Measurements from ENCODE around the gene EDEM2.
"Not testable (repeated sequence)": the region's sequence is repeated elsewhere in the genome, so short reads cannot be mapped to it uniquely, and the experiment has no call there.

The EDEM2 gene

DNA sequence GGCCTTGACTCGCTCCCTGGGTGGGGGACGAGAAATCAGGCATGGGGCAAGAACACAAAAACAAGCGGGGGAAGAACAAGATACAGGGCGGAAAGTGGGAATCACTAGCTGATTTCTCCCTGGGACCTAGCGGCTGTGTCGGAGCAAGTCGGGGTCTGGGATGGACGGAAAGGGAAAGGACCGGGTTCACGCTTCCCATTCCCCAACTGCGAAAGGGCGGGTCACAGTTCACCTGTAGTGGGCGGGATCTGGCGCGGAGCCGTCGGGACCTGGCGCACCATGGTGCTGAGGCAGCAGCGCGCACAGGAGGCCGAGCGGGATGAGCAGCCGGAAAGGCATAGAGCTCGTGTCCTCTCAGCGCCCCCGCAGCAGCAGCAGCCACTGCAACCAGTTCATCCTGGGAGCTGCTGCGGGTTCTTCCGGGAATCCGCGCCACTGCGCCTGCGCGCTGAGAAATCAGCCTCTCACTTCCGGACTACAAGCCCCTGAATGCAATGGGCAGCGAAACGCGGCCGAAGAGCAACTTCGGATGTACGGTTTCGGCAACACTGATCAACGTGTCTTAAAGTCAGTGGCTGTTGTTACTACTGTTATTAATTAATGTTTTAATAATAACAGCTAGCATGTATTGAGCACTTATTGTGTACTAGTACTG lies at the start of gene EDEM2:
EDEM2 (minus strand) TSS at position 417 of the 655 bp plus-strand sequence; CDS start at position 339, 78 bp downstream.
- in situ Hi-C loops (cut with HindIII; ENCODE audit: low pct_ligation_motif_present, low pct_unique_long_range_greater_than_20kb, low sequenced_read_pairs), result no loop called here
- DNase-seq, result peak; percentile 92

GRCh38 chr20:35196313-35196712 lies 49.2 kb upstream of the EDEM2 start:
- DNase-seq, result no peak
- in situ Hi-C loops (cut with HindIII; ENCODE audit: low pct_ligation_motif_present, low pct_unique_long_range_greater_than_20kb, low sequenced_read_pairs), result no loop called here

DNA sequence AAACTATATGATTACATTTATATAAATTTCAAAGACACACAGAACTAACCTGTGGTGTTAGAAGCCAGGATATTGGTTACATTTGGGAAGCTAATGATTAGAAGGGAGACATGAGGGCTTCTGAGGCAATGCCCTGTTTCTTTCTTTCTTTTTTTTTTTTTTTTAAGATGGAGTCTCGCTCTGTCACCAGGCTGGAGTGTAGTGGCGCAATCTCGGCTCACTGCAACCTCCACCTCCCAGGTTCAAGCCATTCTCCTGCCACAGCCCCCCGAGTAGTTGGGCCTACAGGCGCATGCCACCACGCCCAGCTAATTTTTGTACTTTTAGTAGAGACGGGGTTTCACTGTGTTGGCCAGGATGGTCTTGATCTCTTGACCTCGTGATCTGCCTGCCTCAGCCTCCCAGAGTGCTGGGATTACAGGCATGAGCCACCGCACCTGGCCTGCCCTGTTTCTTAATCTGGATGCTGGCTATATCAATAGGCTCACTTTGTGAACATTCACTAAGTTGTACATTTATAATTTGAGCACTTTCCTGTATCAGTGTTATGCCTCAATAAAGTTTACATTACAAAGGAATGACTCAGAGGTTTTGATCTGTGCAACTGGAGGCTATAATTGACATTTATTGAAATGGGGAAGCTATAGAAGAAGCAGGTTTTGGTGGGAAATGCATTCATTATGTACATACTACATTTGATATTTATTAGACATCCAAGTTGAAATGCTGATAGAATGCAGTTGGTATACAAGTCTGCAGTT lies 46.1 kb upstream of the EDEM2 start:
- DNase-seq; in situ Hi-C loops (cut with HindIII; ENCODE audit: low pct_ligation_motif_present, low pct_unique_long_range_greater_than_20kb, low sequenced_read_pairs): not testable (repeated sequence)

DNA sequence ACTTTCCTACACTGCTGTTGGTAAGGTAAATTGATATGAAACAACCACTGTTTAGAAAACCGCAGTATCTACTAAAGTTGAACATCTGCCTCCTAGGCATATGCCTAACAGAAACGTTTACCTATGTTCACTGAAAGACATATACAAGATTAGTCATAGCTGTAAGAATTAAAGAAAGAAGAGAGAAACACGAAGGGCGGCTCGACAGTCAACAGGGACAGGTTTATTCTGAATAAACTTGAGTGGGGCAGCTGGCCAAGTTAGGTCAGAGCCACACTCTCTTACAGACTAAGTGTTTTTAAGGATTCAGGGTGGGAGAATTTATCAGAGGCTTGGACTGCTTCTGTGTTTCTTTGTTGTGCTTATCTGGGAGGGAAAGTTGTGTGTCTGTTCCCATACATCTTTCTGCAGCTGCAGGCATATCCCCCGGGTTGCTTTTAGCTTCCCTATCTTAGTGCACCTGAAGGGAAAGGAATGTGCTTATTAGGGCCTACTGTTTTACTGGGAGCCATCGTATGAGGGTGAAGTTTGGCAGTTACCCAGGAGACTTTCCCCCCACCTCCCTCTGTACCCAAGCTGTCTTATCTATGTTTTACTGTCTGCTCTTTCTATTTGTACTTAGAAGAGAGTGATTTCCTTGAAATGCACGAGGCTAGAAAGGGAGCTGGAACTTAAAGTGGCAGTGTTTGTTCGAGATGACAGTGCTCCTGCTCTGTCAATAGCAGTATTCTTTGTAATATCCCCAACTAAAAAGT lies 45.2 kb upstream of the EDEM2 start:
- no peak for DNase-seq
- in situ Hi-C loops (cut with HindIII; ENCODE audit: low pct_ligation_motif_present, low pct_unique_long_range_greater_than_20kb, low sequenced_read_pairs), result no loop called here

DNA sequence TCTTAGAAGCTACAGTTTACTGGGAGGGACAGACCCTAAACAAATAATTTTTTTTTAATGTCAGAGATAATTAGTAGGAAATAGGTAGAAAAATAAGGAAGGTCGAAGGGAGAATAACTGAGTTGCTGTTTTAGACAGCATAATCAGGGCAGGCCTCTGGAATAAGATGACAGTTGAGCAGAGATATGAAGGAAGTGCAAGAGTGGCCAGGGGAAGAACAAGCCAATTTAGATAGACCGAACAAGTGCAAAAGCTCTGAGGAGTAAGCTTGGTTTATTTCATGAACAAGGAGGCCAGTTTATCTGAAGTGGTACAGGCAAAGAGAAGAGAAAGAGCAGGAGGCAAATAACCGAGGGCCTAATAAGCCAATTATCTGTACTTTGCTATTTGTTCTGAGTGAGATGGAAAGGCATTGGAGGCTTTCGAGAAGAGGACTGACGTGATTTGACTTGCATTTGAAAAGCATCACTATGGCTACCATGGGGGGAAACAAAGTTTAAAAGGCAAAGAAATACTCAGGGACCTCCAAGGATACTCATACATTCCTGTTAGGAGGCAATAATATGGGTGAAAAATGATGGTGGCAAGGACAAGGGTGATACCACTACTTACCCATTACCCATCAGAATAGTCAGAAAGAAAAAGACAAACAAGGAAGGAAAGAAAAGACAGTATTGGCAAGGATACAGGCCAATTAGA lies 44.4 kb upstream of the EDEM2 start:
- DNase-seq, result no peak
- in situ Hi-C loops (cut with HindIII; ENCODE audit: low pct_ligation_motif_present, low pct_unique_long_range_greater_than_20kb, low sequenced_read_pairs), result no loop called here

- in situ Hi-C loops (cut with HindIII; ENCODE audit: low pct_ligation_motif_present, low pct_unique_long_range_greater_than_20kb, low sequenced_read_pairs), result no loop called here
- DNase-seq, result no peak
Measured at GRCh38 chr20:35190556-35190955, 43.4 kb upstream of the EDEM2 start.

- DNase-seq; in situ Hi-C loops (cut with HindIII; ENCODE audit: low pct_ligation_motif_present, low pct_unique_long_range_greater_than_20kb, low sequenced_read_pairs): not testable (repeated sequence)
Measured at GRCh38 chr20:35189223-35189622, 42.1 kb upstream of the EDEM2 start.

- in situ Hi-C loops (cut with HindIII; ENCODE audit: low pct_ligation_motif_present, low pct_unique_long_range_greater_than_20kb, low sequenced_read_pairs), result no loop called here
- DNase-seq, result no peak
Measured at GRCh38 chr20:35187584-35188190, 40.6 kb upstream of the EDEM2 start.

- in situ Hi-C loops (cut with HindIII; ENCODE audit: low pct_ligation_motif_present, low pct_unique_long_range_greater_than_20kb, low sequenced_read_pairs); DNase-seq: not testable (repeated sequence)
Measured at GRCh38 chr20:35186691-35187289, 39.7 kb upstream of the EDEM2 start.

- DNase-seq, result no peak
- in situ Hi-C loops (cut with HindIII; ENCODE audit: low pct_ligation_motif_present, low pct_unique_long_range_greater_than_20kb, low sequenced_read_pairs), result no loop called here
Measured at GRCh38 chr20:35181731-35182130, 34.6 kb upstream of the EDEM2 start.

- no peak for DNase-seq
- in situ Hi-C loops (cut with HindIII; ENCODE audit: low pct_ligation_motif_present, low pct_unique_long_range_greater_than_20kb, low sequenced_read_pairs), result no loop called here
Measured at GRCh38 chr20:35180266-35180665, 33.1 kb upstream of the EDEM2 start.

- in situ Hi-C loops (cut with HindIII; ENCODE audit: low pct_ligation_motif_present, low pct_unique_long_range_greater_than_20kb, low sequenced_read_pairs), result no loop called here
- no peak for DNase-seq
Measured at GRCh38 chr20:35179292-35180212, 32.4 kb upstream of the EDEM2 start.

DNA sequence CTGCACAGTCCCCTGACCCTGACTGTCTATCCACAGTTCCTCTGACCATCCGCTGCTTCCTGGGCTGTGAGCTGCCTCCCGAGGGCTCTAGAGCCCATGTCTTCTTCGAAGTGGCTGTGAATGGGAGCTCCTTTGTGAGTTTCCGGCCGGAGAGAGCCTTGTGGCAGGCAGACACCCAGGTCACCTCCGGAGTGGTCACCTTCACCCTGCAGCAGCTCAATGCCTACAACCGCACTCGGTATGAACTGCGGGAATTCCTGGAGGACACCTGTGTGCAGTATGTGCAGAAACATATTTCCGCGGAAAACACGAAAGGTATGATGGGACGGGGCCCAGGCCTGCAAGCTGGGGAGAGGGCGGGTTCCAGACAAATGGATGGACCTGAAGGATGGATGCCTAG lies 29.0 kb upstream of the EDEM2 start:
- in situ Hi-C loops (cut with HindIII; ENCODE audit: low pct_ligation_motif_present, low pct_unique_long_range_greater_than_20kb, low sequenced_read_pairs), result no loop called here
- no peak for DNase-seq

DNA sequence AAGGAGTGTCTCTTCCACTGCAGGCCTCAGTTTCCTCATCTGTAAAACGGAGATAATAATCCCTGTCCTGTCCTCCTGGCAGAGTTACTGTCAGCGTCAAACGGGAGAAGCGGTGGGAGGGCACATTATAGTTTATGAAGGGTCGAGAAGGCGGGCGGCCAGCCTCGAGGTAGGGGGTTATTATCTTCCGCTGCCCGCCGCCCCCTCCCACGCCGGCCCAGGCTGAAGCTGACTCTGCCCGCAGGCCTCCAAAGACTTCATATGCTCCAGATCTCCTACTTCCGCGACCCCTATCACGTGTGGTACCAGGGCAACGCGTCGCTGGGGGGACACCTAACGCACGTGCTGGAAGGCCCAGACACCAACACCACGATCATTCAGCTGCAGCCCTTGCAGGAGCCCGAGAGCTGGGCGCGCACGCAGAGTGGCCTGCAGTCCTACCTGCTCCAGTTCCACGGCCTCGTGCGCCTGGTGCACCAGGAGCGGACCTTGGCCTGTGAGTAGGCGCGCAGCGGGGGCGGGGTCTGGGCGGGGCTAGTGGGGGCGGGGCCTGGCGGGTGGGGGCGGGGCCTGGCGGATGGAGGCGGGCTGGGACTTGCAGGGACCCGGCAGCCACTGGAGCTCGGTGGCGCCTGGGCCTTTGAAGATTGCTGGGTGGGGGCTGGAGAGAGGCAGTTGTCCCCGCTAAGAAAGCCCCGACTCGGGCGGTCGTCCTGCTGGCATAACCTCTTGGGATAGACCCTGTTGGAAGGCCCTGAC lies 27.5 kb upstream of the EDEM2 start:
- in situ Hi-C loops (cut with HindIII; ENCODE audit: low pct_ligation_motif_present, low pct_unique_long_range_greater_than_20kb, low sequenced_read_pairs), result no loop called here
- no peak for DNase-seq

- in situ Hi-C loops (cut with HindIII; ENCODE audit: low pct_ligation_motif_present, low pct_unique_long_range_greater_than_20kb, low sequenced_read_pairs), result no loop called here
- DNase-seq, result no peak
Measured at GRCh38 chr20:35173576-35174192, 26.5 kb upstream of the EDEM2 start.

GRCh38 chr20:35172434-35172806 lies 25.3 kb upstream of the EDEM2 start:
- in situ Hi-C loops (cut with HindIII; ENCODE audit: low pct_ligation_motif_present, low pct_unique_long_range_greater_than_20kb, low sequenced_read_pairs), result no loop called here
- no peak for DNase-seq

Measured in ACHN (cell line).